GM12878 (cell line): ENCODE data around the gene ARSD. TPM values are rescaled to one million over a fixed set of nuclear protein-coding genes. Genes with fewer than 3 reads are reported as not detected.

ENCODE experiments used
- ATAC-seq: fragments of 200-7000 bp; cut with Tn5 transposase; 3 replicates; pipeline ENCODE4 v1.9.1; 2020; ENCODE audit warnings: mild to moderate bottlenecking, moderate library complexity
- BruUV-seq: library from RNA; stranded (reverse); fragments of 400-500 nt; replicated peaks from 2 replicates; lab custom pipeline; 2021; lab: Mats Ljungman, UMichigan
- CTCF ChIA-PET: fragments of 300-600 bp; sonication (Branson Sonifier 250); formaldehyde crosslinking; extraction: SDS; loops from one replicate; lab custom pipeline; 2021; ENCODE audit warnings: inconsistent platforms; lab: Yijun Ruan, JAX
- POLR2A ChIA-PET: fragments of 350-600 bp; formaldehyde crosslinking; extraction: SDS; loops from one replicate; lab custom pipeline; 2021; ENCODE audit warnings: inconsistent platforms; lab: Charles Lee
- RAD21 ChIA-PET: fragments of 300-600 bp; sonication (Branson Sonifier 250); formaldehyde crosslinking; loops from one replicate; lab custom pipeline; 2023; ENCODE audit warnings: antibody characterized with exemption; ENCODE audit not compliant: unreplicated experiment; lab: Charles Lee
- SMC1A ChIA-PET: fragments of 300-600 bp; sonication (Branson Sonifier 250); formaldehyde crosslinking; loops from one replicate; lab custom pipeline; 2023; ENCODE audit not compliant: unreplicated experiment, uncharacterized antibody; lab: Charles Lee
- DNase-seq: peaks from one replicate; pipeline ENCODE4 v3.0.0-alpha.2; 2011; ENCODE audit warnings: low read depth, low spot score
- FAIRE-seq: peaks from 3 replicates; lab custom pipeline; 2011; peaks lifted over from hg19 to GRCh38; lab: Jason Lieb, UNC
- H2AFZ ChIP-seq: 2 replicates; pipeline ENCODE4 v1.6.0; 2011; ENCODE audit warnings: low read depth, low read length, control low read depth; ENCODE audit not compliant: control insufficient read depth
- H3K27ac ChIP-seq: 2 replicates; pipeline ENCODE4 v1.5.1; 2011; ENCODE audit warnings: control low read depth; ENCODE audit not compliant: control insufficient read depth, insufficient read depth
- H3K27me3 ChIP-seq, 2 experiments: replicated peaks in 1 of 2; 2 replicates each; pipeline versions ENCODE4 v1.6.0 to v1.6.1; 2011; ENCODE audit warnings: low read length in 1 of 2; ENCODE audit not compliant: control insufficient read depth in 2 of 2, insufficient read depth in 2 of 2
- H3K36me3 ChIP-seq, 2 experiments: 2 replicates each; pipeline ENCODE4 v1.5.1; 2011; ENCODE audit warnings: low read length in 1 of 2; ENCODE audit not compliant: control insufficient read depth in 2 of 2, insufficient read depth in 2 of 2
- H3K4me1 ChIP-seq: 2 replicates; pipeline ENCODE4 v1.6.1; 2011; ENCODE audit warnings: mild to moderate bottlenecking, low read length, moderate library complexity, mixed read lengths; ENCODE audit not compliant: control insufficient read depth, insufficient read depth
- H3K4me2 ChIP-seq: 2 replicates; pipeline ENCODE4 v1.6.0; 2011; ENCODE audit warnings: control low read depth; ENCODE audit not compliant: control insufficient read depth, insufficient read depth
- H3K4me3 ChIP-seq: fragments of 200-600 bp; sonication (generic); 2 replicates; pipeline ENCODE4 v1.5.1; 2016
- H3K79me2 ChIP-seq: 2 replicates; pipeline ENCODE4 v1.6.0; 2011; ENCODE audit warnings: low read length; ENCODE audit not compliant: control insufficient read depth, insufficient read depth
- H3K9ac ChIP-seq: 2 replicates; pipeline ENCODE4 v1.8.0; 2011; ENCODE audit warnings: low read length, control low read depth, mixed read lengths; ENCODE audit not compliant: control insufficient read depth, insufficient read depth
- H3K9me3 ChIP-seq: replicated peaks from 3 replicates; pipeline ENCODE4 v1.5.1; 2011; ENCODE audit warnings: mild to moderate bottlenecking, low read length; ENCODE audit not compliant: control insufficient read depth, insufficient read depth
- H4K20me1 ChIP-seq: 2 replicates; pipeline ENCODE4 v1.6.0; 2011; ENCODE audit not compliant: control insufficient read depth, insufficient read depth
- BACH1 ChIP-seq: fragments of 450-650 bp; IDR thresholded peaks from 2 replicates; pipeline ENCODE4 v1.6.1; 2017; ENCODE audit warnings: mild to moderate bottlenecking, borderline replicate concordance
- MEF2A ChIP-seq: IDR thresholded peaks from 2 replicates; pipeline ENCODE4 v1.6.1; 2011; ENCODE audit warnings: low read depth, mild to moderate bottlenecking, low read length, moderate library complexity; ENCODE audit not compliant: insufficient read depth
- TAF1 ChIP-seq: IDR thresholded peaks from 2 replicates; pipeline ENCODE4 v1.6.1; 2011; ENCODE audit warnings: mild to moderate bottlenecking, low read depth, low read length, borderline replicate concordance
- YY1 ChIP-seq: IDR thresholded peaks from 2 replicates; pipeline ENCODE4 v1.6.1; 2011; ENCODE audit warnings: low read depth, mild to moderate bottlenecking, low read length
- WGBS: methylation state at CpG from one replicate; pipeline ENCODE4 v1.1.6; 2016; ENCODE audit warnings: low lambda C conversion rate; ENCODE audit not compliant: insufficient replicate concordance, insufficient coverage; ENCODE audit errors: missing lambda C conversion rate; 5-methylcytosine and 5-hydroxymethylcytosine counted together
- in situ Hi-C: fragments of 300-500 bp; cut with MboI; formaldehyde crosslinking; loops from 9 replicates; pipeline ENCODE4 v1.14.3; 2018; ENCODE audit warnings: mixed read lengths
- intact Hi-C: fragments of 100-400 bp; cut with micrococcal nuclease; formaldehyde crosslinking; loops from one replicate; pipeline ENCODE4 v1.14.2; 2022; ENCODE audit not compliant: unreplicated experiment
- polyA plus RNA-seq, 11 experiments: library from polyadenylated mRNA; depleted of rRNA in 4 of 11; unstranded in 6 of 11; stranded (reverse) in 5 of 11; fragments of >200 nt; fragmentation: Nextera tagmentation in 4 of 11; fragmentation: Illumina TruSeq in 1 of 11; extraction: Ambion mirVana in 4 of 11; extraction: Trizol in 1 of 11; gene quantifications; 1 replicate in 1 of 11; 2 replicates in 10 of 11; pipeline versions ENCODE4 v1.2.1 to v1.2.3, GENCODE V29; 2011 to 2016; ENCODE audit warnings: inconsistent platforms in 2 of 11, missing spikeins in 2 of 11, low read depth in 1 of 11
- total RNA-seq, 4 experiments: library from RNA; depleted of rRNA in 3 of 4; stranded (reverse); fragments of >200 nt in 3 of 4; fragmentation: Illumina TruSeq in 1 of 4; extraction: Trizol in 1 of 4; gene quantifications; 2 replicates each; pipeline versions ENCODE4 v1.2.1 to v1.2.3, GENCODE V29; 2013 to 2021
- TF ChIP-seq, protein P1 (sequence below): fragments of 450-650 bp; IDR thresholded peaks from 2 replicates; pipeline ENCODE4 v1.6.1; 2017; ENCODE audit warnings: mild to moderate bottlenecking, moderate library complexity
- TF ChIP-seq, protein P2 (sequence below): fragments of 450-650 bp; IDR thresholded peaks from 2 replicates; pipeline ENCODE4 v1.6.1; 2017; ENCODE audit warnings: mild to moderate bottlenecking, moderate library complexity

The ARSD gene
- total and polyA plus RNA-seq, 10 of the 15 experiments (the other 5 are each of a cell fraction or from before 2014, with no cell fraction given), result 0.05 to 1.5 (median 0.43) TPM

DNA sequence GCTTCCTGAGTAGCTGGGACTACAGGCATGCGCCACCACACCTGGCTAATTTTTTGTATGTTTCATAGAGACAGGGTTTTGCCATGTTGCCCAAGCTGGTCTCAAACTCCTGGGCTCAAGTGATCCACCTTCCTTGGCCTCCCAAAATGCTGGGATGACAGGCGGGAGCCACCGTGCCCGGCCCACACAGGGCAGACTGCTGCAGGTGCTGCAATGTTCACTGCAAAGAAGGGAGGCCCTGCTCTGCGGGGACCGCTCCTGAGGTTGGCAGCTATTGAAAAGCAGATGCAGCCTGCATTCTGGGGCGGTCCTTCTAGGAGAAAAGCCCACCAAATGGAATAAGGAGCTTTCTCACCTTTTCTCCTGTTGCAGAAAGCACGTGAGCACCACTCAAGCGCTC lies 5.0 kb downstream of the ARSD start (continued):
- TF ChIP-seq, protein P1, sequence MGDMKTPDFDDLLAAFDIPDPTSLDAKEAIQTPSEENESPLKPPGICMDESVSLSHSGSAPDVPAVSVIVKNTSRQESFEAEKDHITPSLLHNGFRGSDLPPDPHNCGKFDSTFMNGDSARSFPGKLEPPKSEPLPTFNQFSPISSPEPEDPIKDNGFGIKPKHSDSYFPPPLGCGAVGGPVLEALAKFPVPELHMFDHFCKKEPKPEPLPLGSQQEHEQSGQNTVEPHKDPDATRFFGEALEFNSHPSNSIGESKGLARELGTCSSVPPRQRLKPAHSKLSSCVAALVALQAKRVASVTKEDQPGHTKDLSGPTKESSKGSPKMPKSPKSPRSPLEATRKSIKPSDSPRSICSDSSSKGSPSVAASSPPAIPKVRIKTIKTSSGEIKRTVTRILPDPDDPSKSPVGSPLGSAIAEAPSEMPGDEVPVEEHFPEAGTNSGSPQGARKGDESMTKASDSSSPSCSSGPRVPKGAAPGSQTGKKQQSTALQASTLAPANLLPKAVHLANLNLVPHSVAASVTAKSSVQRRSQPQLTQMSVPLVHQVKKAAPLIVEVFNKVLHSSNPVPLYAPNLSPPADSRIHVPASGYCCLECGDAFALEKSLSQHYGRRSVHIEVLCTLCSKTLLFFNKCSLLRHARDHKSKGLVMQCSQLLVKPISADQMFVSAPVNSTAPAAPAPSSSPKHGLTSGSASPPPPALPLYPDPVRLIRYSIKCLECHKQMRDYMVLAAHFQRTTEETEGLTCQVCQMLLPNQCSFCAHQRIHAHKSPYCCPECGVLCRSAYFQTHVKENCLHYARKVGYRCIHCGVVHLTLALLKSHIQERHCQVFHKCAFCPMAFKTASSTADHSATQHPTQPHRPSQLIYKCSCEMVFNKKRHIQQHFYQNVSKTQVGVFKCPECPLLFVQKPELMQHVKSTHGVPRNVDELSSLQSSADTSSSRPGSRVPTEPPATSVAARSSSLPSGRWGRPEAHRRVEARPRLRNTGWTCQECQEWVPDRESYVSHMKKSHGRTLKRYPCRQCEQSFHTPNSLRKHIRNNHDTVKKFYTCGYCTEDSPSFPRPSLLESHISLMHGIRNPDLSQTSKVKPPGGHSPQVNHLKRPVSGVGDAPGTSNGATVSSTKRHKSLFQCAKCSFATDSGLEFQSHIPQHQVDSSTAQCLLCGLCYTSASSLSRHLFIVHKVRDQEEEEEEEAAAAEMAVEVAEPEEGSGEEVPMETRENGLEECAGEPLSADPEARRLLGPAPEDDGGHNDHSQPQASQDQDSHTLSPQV, result no peak
- no peak for TF ChIP-seq MEF2A

DNA sequence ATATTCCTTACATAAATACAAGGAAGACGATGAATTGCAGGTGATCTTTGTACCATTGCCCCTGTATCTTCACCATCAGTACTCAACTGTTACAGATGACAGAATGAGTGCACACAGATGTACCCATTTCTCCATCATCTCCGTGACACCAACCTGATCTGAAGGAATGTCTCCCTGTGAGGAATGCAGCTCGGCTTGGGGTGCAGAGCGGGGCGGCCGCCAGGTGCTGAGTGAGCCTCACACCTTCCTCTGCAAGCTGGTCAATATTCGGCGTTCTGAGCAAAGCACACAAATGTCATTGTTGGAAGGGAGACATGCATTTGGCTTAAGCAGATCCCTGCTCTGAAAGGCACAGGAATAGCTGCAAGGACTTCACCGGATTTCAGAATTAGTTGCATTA lies 7.4 kb downstream of the ARSD start:
- in situ Hi-C loops (no loop called here), intact Hi-C loops (no loop called here)
- POLR2A ChIA-PET, result no interaction called here
- no peak overlapping the region for H3K4me2 ChIP-seq
- H3K27me3 ChIP-seq, result no peaks in the 10 kb centered on the region
- CTCF ChIA-PET, result no interaction called here
- ATAC-seq, result no peak
- H2AFZ ChIP-seq, result no peak overlapping the region
- FAIRE-seq, result no peak
- no peak for DNase-seq
- no peaks in the 10 kb centered on the region for H4K20me1 ChIP-seq
- no peaks in the 10 kb centered on the region for H3K79me2 ChIP-seq
- no peaks in the 10 kb centered on the region; the same call in 2 of the 3 replicates for H3K9me3 ChIP-seq
- no peaks in the 10 kb centered on the region for H3K4me1 ChIP-seq
- H3K27ac ChIP-seq, result no peak overlapping the region
- BruUV-seq, result no TSS peak
- no peaks in the 10 kb centered on the region for H3K36me3 ChIP-seq
- SMC1A ChIA-PET, result no interaction called here
- no peak overlapping the region for H3K4me3 ChIP-seq
- WGBS, result 67% methylated on average over 9 of the region's 9 CpGs
- no peak overlapping the region for H3K9ac ChIP-seq
- RAD21 ChIA-PET, result no interaction called here
- no peak for TF ChIP-seq BACH1
- TF ChIP-seq TAF1, result no peak
- TF ChIP-seq YY1, result no peak
- TF ChIP-seq, protein P2, sequence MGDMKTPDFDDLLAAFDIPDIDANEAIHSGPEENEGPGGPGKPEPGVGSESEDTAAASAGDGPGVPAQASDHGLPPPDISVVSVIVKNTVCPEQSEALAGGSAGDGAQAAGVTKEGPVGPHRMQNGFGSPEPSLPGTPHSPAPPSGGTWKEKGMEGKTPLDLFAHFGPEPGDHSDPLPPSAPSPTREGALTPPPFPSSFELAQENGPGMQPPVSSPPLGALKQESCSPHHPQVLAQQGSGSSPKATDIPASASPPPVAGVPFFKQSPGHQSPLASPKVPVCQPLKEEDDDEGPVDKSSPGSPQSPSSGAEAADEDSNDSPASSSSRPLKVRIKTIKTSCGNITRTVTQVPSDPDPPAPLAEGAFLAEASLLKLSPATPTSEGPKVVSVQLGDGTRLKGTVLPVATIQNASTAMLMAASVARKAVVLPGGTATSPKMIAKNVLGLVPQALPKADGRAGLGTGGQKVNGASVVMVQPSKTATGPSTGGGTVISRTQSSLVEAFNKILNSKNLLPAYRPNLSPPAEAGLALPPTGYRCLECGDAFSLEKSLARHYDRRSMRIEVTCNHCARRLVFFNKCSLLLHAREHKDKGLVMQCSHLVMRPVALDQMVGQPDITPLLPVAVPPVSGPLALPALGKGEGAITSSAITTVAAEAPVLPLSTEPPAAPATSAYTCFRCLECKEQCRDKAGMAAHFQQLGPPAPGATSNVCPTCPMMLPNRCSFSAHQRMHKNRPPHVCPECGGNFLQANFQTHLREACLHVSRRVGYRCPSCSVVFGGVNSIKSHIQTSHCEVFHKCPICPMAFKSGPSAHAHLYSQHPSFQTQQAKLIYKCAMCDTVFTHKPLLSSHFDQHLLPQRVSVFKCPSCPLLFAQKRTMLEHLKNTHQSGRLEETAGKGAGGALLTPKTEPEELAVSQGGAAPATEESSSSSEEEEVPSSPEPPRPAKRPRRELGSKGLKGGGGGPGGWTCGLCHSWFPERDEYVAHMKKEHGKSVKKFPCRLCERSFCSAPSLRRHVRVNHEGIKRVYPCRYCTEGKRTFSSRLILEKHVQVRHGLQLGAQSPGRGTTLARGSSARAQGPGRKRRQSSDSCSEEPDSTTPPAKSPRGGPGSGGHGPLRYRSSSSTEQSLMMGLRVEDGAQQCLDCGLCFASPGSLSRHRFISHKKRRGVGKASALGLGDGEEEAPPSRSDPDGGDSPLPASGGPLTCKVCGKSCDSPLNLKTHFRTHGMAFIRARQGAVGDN, result no peak
